Vagina (tissue), 2 donors: ENCODE results near the gene ACOX2.

ENCODE experiments used
- CTCF ChIP-seq, 3 experiments: fragments of 450-650 bp in 2 of 3; fragments of 200-600 bp in 1 of 3; sonication (generic) in 1 of 3; IDR thresholded peaks; one replicate each; pipeline ENCODE4 v1.5.1; 2017 to 2019; ENCODE audit warnings: antibody characterized with exemption in 3 of 3, mild to moderate bottlenecking in 2 of 3, moderate library complexity in 2 of 3
- POLR2A ChIP-seq, 2 donors: fragments of 450-650 bp; IDR thresholded peaks; one replicate each; pipeline ENCODE4 v1.6.1; 2017; ENCODE audit warnings: antibody characterized with exemption in 2 of 2, mild to moderate bottlenecking in 2 of 2, moderate library complexity in 2 of 2
- POLR2AphosphoS5 ChIP-seq, 2 donors: sonication (generic); formaldehyde crosslinking; IDR thresholded peaks; one replicate each; pipeline ENCODE4 v1.9.0; 2017; ENCODE audit warnings: antibody characterized with exemption in 2 of 2, mild to moderate bottlenecking in 2 of 2, low read depth in 1 of 2; ENCODE audit not compliant: insufficient read depth in 1 of 2

GRCh38 chr3:58584690-58585004 is 47.7 kb upstream of the ACOX2 start:
- no peak for TF ChIP-seq POLR2A (IDR thresholded peaks at IDR 0.05)
- TF ChIP-seq CTCF (IDR thresholded peaks at IDR 0.05) = no peak
- no peak for TF ChIP-seq POLR2AphosphoS5 (IDR thresholded peaks at IDR 0.05; ENCODE audit: insufficient read depth in 1 of 2, low read depth in 1 of 2)
